HG02885 (cell line): Measurements from ENCODE around the gene MPP2.

Experiments used
- ATAC-seq: cut with Tn5 transposase; IDR thresholded peaks from one replicate; pipeline ENCODE4 v1.9.1; 2021; ENCODE audit warnings: mild to moderate bottlenecking; ENCODE audit not compliant: unreplicated experiment, poor library complexity

Gene MPP2

DNA sequence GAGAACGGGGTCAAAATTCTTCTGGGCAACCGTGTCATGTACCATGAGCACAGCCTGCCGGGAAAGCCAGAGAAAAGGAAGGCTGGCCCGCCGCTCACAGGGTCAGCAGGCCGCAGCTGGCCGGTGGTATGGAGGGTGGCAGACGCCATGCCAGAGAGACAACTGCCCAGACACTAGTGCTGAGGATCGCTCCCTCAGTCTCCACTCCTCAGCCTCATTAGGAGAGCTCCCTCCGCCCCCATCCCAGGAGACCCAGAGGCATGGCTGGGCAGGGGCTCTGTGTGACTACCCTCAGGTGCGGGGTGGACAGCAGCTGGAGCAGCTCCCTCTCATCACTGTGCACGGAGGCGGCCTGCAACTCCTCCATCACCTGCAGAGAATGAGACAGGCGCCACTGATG, 77.6 kb downstream of the MPP2 start:
- no peak for ATAC-seq

DNA sequence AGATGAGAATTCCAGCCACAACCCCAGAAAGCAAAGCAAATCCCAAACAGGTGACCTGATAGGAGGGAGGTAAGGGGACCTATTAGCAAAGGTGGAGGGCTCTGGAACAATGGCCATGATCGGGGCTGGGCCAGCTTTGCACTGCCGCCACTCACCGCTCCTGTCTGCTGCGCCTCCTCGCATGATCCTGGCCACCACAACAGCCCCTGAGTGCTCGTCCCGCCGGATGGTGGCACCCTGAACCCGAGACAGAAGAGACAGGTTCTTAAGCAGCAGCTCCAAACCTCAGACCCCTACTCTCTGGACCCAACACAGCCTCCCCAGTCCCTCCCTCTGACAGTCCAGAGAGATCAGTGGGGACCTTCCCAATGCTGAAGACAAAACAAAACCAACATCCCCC, 79.7 kb downstream of the MPP2 start:
- ATAC-seq: no peak

DNA sequence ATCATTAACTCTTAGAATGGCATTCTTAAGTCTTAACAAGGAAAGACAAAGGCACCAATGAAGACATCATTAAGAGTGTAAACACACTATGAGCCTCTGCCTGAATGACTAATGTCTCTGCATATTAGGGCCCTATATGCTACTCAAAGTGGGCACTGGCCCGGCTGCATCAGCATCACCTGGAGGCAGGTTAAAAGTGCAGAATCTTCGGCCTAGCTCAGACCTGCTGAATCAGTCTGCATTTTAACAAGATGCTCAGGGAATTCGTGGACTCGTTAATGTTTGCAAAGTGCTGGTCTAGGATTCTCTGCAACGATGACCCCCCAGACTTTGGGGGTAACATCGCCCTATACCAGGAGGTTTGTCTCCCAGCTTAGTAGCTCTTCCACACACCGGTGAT, 81.1 kb downstream of the MPP2 start:
- ATAC-seq: no peak

DNA sequence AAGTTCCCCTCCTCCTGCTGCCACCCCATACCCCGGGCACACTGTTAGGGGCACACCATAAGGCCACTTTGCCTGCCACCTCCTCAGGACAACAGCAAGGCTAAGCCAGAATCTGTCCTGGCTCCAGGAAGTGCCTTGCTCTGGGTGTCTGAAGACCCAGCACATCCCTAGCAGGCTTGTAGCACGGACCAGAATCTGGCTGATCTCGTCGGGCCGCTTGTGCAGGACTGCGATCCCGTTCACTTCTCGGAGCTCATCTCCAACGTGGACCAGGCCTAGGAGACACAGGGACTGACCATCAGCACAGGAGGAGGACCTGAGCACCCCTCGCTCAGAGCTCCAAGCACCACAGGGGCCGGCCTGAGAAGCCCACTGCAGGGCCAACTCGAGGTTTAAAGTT, 81.8 kb downstream of the MPP2 start:
- ATAC-seq: no peak
